HG02763 (cell line): ENCODE results near the gene PSAP.
"Not testable (repeated sequence)": the region's sequence is repeated elsewhere in the genome, so short reads cannot be mapped to it uniquely, and the experiment has no call there.

Experiments
- ATAC-seq: cut with Tn5 transposase; IDR thresholded peaks from one replicate; pipeline ENCODE4 v1.9.1; 2021; ENCODE audit warnings: mild to moderate bottlenecking, moderate library complexity; ENCODE audit not compliant: unreplicated experiment

PSAP gene

DNA sequence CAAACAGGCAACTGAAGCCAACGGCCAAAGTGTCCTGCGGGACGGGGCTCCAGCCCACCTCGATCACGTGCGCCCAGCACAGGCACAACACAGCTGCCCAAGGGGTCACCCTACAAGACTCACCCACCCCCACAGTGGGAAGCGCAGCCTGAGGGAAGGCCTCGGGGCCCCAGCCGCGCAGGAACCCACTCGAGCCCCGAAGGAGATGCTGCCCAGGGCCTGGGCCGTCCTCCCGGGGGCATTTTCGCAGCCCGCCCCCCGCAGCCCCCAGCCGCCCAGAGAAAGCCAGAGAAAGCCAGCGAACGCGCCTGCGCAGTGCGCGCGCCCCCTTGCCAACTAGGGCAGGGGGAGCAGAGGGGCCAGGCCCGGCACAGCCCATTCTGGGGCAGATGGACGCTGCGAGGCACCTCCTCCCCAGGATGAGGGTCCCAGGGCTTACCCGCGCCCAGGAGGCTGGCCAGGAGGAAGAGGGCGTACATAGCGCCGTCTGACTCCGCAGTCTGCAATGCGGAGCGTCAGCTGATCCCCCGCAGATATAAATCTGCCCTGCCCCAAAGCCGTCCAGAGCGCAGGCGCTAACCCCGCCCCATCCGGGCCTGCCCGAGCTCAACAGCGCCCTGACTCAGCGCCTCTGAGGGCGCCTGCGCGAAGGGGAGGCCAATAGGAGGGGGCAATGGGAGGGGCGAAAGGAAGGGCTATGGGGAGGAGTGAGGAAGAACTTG lies at the start of gene PSAP:
PSAP (minus strand) TSS at position 509 of the 722 bp plus-strand sequence; CDS start at position 479, 30 bp downstream.
- ATAC-seq = peak; percentile 93

DNA sequence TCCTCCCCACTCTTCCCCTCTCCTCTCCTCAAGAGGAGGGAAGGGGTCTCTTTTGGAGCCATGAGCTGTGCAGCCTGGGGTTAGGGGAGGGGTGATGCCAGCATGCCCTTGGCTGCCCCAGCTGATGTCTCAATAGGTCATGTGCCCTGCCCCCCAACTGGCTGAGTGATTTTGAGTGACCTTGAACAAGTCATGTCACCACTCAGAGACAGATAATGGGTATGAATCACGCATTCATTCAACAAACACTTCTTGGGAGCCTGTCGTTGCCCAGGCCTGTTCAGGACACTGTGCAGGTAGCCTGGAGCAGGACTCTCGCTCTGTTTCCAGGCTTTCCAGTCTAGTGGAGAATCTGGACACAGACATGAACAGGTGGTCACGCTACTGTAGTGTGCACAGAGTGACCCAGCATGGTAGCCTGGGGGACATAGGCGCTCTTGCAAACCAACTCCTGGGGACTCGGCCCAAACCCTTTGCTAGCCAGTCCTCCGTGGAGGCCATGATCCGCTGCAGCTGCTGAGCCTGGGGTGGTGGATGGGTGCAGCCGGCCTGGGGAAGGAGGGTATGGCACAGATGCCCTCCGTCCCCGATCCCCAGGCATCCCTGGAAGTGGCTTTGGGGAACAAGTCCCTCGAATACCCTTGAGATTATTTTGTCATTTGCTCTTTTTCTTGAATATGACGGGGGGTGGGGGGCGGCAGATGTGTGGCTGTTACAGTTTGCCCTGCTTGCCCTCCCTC lies 49.6 kb upstream of the PSAP start:
- ATAC-seq = no peak

DNA sequence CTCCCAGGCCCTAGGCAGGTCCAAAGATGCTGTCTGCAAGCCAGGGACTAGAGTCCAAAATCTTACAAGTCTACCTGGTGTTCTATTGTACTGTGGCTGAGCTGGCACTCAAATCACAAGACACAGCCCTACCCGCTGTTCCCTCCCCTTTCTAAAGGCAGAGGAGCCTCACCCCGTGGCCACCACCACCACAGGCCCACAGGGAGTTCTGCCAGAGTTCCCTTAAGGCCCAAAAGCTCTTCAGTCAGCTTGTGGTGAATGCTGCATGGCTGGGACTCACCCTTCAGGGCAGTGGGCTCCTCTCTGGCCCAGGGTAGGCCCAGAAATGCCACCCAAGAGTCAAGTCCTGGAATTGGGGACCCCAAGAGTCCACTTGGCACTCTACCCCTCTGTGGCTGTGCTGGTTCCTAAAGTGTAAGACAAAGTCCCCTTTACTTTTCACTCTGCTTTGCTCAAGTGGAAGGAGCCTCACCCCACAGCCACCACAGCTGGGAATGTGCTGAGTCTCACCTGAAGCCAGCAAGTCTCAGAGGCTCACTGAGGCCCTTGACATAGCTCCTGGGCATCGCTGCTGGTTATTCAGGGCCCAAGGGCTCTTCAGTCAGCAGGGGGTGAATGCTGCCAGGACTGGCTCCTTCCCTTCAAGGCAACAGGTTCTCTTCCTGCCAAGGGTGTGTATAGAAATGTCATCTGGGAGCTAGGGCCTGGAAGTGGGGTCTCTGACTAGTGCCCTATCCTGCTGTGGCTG lies 48.8 kb upstream of the PSAP start:
- no peak for ATAC-seq

DNA sequence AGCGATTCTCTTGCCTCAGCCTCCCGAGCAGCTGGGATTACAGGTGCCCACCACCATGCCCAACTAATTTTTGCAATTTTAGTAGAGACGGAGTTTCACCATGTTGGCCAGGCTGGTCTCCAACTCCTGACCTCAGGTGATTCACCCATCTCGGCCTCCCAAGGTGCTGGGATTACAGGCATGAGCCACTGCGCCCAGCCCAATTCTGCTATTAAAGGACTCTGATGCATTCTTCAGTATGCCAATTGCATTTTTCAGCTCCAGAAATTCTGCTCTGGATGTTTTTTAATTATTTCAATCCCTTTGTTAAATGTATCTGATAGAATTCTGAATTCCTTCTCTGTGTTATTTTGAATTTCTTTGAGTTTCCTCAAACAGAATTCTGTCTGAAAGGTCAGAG lies 47.3 kb upstream of the PSAP start:
- ATAC-seq = not testable (repeated sequence)

DNA sequence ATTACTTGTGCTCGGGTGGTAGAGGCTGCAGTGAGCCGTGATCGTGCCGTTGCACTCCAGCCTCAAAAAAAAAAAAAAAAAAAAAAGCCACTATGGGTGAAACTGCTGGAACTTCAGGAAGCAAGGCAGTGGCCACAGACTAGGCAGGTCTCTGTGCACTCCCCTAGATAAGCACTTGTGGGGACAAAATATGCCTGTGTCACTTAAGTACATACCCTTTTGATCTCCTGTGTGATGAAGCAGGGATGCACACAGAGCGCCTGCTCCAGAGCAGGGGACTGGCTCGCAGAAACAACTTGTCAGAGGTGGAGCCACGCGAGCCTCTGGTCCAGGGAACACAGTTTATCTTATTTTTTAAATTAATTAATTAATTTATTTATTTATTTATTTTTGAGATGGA lies 42.9 kb upstream of the PSAP start:
- ATAC-seq = no peak

DNA sequence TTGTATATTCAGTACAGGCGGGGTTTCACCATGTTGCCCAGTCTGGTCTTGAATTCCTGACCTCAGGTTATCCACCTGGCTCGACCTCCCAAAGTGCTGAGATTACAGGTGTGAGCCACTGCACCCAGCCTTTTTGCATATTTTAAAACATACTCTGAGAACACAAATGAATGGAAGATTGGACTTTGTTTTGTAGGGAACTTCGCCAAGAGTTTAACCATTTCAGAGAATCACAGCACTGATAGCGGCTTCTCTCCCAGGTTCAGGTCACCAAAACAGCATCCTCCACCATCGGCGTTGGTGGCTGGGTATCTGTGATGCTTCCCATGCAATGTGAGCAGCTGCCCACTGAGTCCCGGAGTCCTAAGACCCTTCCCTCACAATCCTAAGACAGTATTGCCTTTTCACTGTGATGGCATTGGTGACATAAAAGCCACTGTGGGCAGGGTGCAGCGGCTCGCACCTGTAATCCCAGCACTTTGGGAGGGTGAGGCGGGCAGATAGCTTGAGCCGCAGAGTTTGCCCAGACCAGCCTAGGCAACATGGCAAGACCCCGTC lies 42.3 kb upstream of the PSAP start:
- no peak for ATAC-seq

DNA sequence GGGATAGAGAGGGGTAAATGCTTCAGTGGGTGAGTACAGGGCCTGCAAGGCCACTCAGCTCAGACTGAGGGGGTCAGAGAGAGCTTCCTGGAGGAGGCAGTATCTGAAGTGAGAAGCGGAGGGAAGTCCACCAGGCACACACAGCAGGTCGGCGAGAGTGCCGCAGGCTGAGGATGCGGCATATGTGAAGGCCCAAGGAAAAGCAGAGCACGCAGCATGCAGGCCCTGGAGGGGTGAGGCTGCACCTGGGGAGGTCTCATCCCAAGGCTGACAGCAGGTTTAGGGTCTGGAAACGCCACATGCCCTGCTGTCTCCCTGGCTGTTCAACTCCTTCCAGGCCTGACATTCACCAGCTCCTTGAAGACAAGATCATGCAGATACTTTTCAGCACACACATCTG lies 40.4 kb upstream of the PSAP start:
- ATAC-seq = no peak

DNA sequence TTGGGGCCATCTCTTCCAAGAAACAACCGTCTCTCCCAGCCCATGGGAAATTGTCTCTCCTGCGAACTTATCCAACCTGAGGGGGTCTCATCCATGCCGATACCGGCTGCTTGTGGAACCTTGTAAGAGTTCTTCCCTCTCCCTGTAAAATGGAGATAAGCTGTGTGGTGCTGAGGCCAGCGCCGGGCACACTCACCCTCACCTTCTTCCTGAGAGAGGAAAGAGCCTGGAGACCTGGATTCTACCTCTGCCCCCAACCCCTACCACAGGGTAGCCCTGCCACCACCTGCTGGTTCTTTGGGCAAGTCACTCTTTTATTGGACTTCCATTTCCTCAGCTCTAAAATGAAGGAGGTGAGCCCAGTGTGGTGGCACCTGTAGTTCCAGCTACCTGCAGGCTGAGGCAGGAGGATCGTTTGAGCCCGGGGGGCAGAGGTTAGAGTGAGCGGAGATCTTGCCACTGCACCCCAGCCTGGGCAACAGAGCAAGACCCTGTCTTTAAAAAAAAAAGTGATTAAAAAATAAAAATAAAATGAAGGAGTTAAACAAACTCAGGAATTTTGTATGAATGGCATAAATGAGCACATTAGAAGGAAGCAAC lies 38.4 kb upstream of the PSAP start:
- ATAC-seq = no peak

DNA sequence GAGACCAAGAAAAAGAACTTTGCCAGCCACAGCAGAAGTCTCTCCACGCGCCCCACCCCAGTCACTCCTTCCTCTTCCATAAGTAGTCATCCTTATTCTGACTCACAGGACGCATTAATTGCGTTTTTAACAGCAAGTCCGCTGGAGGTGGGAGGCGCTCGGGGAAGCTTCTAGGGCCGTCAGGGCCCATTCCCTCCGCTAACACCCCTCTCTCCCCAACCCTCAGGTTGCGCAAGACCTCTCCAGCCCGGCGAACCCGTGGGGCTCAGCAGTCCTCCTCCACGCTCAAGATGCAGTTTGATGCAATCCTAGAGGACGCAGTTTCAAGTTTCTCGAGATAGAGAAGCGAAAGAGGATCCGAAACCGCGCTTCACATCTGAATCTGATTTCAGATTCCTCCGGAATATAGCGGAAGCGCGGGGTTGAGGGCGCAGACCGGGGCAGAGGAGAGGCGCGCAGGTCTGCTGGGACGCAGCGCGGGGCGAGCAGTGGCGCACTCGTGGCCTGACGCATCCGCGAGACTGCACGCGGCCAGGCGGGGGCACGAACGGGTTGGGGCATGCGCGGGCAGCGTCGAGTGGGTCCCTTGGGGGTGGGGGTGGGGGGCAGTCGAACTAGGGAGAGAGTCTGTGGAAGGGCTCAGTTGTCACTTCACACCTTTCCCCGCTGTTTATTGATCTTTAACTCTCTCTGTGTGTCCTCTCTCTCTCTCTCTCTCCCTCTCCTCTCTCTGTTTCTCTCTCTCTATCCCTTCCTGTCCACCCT lies 37.8 kb upstream of the PSAP start:
- peak; percentile 85 for ATAC-seq

DNA sequence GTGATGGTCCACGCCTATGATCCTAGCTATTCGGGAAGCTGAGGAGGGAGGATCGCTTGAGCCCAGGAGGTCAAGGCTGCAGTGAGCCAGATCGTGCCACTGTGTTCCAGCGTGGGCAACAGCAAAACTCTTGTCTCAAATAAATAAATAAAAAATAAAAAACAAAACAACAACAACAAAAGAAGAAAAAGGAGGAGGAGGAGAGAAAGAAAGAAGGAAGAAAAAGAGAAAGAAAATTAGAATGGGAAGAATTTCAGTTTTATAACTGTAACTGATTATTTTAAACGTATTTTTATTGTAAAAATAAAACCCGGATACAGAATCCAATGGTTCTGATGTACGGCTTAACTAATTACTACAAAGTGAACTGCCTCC lies 37.2 kb upstream of the PSAP start:
- ATAC-seq = no peak

DNA sequence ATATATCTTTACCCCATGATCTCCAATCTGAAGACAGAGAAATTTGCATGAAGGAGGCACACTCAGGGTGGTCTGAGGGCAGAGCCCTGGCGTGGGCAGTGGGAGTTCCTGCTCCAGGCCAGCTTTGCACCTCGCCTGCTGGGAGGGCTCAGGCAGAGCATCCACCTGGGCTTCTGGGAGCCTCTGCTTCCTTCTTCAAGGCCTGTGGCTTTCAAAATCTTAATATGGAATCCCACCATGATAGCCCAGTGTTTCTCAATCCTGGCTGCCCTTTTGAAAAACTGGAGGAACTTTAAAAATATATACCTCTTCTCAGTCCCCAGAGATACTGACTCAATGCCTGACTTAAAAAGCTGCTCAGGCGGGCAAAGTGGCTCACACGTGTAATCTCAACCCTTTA lies 36.7 kb upstream of the PSAP start:
- ATAC-seq = no peak

DNA sequence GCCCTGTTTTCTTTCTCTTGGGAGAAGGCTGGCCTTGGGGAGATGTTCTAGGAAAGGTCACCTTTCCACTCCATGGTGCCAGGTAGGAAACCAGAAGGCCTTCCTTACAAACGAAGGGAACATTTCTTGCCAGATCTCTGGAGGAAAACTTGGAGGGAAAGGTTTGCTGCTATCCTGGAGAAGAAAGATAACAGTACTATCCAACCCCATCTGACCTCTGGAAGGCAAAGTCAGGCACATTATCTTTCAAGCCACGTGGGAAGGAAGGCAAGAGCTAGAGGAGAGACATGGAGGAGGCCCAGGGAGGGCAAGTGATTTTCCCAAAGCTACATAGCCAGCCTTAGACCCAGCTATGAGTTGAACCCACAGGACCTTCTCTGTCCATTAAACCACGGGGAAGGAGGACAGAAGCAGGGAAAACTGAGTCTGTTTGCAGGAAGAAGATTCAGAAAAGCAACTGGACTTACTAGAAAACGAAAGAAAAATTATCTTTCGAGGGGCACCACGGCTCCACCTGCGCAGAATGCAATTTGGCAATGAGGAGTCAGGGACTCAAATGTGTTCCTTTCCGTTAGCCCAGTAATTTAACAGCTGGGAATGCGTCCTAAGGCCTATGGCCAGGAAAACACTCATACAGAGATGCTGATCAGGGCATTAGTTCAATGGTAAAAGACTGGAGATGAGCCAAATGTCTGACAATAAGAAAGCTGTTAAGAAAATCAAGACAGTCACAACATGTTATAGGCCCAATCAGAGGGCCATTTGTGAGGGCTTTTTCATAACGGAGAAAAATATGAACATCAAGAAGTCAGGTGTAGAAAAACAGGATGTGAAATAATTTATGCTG lies 32.0 kb upstream of the PSAP start:
- no peak for ATAC-seq

DNA sequence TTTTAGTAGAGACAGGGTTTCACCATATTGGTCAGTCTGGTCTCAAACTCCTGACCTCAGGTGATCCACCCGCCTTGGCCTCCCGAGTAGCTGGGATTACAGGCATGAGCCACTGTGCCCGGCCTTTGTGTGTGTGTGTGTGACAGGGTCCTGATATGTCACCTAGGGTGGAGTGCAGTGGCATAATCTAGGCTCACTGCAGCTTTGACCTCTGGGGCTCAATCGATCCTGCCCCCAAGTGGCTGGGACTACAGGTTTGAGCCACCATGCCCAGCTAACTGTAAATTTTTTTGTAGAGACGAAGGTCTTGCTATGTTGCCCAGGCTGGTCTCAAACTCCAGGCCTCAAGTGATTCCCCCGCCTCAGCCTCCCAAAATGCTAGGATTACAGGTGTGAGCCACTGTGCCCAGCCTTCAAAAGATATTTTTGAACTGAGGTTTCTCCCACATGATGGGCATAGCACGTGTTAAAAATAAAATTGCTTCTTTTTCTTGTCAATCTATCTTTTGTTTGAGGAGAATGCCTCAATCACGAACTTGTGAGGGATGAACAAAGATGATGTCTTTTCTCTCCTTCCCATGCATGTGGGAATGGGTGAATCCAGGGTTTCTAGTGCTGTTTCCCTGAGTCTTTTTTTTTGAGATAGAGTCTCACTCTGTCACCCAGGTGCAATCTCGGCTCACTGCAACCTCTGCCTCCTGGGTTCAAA lies 30.8 kb upstream of the PSAP start:
- ATAC-seq = no peak

DNA sequence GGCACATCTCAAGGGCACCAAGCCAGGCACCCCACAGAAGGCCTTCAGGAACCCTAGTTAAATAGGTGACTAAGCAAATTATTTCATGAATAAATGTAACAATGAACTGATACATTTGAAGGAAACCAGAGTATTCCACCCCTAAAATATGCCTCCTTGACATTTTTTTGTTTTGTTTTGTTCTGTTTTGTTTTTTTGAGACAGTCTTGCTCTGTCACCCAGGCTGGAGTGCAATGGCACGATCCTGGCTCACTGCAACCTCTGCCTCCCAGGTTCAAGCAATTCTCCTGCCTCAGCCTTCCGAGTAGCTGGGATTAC lies 30.2 kb upstream of the PSAP start:
- not testable (repeated sequence) for ATAC-seq

DNA sequence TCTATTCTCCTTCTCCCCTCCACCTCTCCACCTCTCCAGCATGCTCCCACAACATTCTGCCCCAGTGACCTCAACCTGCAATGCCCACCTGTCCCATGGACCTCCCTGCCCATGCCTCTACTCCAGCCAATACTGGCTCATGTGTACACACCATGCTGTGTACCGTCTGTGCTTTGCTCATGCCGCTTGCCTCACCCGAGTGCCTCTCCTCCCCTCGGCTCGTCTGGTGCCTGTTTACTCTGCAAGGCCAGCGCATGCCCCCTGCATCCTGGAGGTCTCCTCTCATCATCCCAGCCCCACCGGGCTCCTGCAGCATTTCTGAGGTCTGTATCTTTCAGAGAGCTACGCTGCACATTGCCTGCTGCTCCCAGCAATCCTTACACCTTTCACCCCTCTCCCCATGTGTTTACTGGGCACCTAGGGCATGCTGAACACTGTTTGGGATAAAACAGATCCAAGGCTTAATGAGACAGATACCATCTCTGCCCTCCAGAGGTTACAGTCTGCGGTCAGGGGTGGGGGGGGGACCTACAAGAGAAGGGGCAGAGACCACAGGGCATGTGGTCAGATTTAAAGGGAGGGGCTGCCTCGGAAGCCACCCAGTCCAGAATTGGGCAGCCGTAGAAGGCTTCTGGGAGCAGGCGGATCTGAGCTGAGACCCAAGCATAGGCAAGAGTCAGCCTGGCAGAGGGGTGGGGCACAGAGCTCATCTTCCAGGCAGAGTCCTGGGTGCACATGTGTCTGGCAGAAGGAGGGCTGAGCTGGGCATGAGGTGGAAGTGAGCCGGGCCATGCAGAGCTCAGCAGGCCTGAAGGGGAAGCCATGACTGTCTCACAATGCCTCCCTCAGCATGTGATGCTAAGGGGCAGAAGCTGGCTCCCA lies 29.6 kb upstream of the PSAP start:
- no peak for ATAC-seq

DNA sequence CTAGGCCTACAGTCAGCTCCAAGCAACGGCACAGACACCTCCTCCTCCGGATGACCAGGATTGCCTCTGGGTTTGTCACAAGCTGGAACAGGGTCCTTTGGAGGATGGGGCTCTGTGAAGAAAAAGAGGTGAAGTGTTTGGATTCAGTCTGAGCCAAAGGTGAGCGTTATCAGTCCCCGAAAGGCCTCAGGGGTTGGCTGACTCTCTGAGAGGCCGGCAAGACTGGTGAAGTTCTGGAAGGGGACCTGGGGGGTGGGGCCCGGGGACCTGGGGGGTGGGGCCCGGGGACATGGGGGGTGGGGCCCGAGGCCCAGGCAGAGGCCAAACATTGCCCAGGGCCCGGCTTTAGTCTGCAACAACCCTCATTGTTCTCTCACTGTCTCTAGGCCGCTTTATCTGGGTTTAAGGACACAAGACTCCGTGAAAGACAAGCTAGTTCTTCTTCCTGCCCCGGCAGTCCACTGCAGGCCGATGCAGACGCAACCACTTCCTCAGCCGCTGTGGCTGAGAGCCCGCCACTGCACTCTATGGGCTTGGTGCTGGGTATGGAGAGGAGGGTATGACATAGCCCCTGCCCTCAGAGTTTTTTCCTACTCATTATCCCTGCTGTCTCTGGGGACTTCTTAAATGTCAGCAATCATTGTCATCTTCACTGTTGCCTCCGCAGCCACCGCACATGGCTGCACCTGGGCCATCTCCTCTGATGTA lies 27.4 kb upstream of the PSAP start:
- ATAC-seq = no peak

DNA sequence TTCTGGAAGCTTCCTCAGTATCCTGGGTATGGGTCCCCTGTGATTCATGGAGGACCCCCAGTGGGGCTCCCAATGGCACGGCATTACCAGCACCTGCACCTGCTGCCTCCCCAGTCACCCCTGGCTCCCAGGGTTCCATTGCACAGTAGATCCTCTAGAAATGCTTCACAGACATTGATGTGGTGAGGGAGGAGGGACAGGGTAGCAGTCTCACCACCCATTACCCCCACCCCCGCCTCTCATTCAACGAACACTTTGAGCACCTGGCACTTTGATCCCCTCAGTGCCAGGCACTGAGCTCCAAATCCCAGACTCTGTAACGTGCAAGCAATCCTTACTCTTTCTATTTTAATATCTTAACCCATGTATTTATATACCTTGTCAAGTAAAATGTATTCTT lies 26.8 kb upstream of the PSAP start:
- no peak for ATAC-seq
